ENCODE results near the gene ASMTL.
A peak's percentile ranks its signal among the peaks of the same experiment; 100 is the strongest.

ASMTL gene

DNA sequence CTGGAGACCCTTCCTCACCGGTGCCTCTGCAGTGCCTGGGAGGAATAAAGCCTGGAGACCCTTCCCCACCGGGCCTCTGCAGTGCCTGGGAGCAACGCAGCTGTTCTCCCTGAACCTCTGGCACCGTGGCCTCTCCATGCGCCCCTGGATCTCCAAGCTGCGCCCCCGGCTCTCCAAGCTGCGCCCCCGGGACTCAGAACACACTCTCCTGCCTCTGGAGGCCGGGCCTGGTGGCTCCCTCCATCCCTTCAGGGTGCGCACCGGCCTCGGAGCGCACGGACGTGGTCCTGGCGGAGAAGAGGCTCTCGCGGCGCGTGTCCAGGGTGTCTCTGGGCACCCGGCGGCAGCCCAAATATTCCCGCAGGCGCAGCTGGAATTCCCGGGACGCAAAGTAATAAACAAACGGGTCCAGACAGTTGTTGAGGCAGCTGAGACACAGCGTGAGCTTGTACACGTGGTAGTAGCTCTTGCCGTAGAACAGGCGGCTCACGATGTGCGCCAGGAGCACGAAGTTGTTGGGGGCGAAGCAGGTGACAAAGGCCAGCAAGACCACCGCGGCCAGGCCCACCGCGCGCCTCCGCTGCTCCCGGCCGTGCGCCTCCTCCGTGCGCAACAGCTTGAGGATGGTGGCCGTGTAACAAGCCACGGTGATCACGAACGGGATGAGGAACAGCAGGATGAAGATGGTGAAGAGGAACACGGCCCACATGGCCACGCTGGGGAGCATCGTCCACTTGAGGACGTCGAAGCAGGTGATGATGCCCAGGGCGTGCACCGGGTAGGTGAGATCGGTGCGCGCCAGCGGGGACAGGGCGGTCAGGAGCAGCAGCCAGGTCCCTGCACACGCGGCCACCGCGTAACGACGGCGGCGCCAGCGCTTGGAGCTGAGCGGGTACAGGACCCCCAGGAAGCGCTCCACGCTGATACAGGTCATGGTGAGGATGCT, 12.8 kb upstream of the ASMTL start:
- peaks cover 0 to 52% of the 10 kb centered on the region in 2 donors for H3K27me3 ChIP-seq
- H3K27ac ChIP-seq, result no peak overlapping the region
- intact Hi-C loops (cut with DNase I; ENCODE audit: low total_unique reads), result no loop called here
- TF ChIP-seq, protein P1, sequence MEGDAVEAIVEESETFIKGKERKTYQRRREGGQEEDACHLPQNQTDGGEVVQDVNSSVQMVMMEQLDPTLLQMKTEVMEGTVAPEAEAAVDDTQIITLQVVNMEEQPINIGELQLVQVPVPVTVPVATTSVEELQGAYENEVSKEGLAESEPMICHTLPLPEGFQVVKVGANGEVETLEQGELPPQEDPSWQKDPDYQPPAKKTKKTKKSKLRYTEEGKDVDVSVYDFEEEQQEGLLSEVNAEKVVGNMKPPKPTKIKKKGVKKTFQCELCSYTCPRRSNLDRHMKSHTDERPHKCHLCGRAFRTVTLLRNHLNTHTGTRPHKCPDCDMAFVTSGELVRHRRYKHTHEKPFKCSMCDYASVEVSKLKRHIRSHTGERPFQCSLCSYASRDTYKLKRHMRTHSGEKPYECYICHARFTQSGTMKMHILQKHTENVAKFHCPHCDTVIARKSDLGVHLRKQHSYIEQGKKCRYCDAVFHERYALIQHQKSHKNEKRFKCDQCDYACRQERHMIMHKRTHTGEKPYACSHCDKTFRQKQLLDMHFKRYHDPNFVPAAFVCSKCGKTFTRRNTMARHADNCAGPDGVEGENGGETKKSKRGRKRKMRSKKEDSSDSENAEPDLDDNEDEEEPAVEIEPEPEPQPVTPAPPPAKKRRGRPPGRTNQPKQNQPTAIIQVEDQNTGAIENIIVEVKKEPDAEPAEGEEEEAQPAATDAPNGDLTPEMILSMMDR (IDR thresholded peaks at IDR 0.05), result no peak
- H3K4me3 ChIP-seq, result no peak overlapping the region
- no peaks in the 10 kb centered on the region for H3K9me3 ChIP-seq
- no peaks in the 10 kb centered on the region for H3K36me3 ChIP-seq
- DNase-seq, result peak; percentile 11 to 49
- H3K4me1 ChIP-seq, result no peaks in the 10 kb centered on the region

DNA sequence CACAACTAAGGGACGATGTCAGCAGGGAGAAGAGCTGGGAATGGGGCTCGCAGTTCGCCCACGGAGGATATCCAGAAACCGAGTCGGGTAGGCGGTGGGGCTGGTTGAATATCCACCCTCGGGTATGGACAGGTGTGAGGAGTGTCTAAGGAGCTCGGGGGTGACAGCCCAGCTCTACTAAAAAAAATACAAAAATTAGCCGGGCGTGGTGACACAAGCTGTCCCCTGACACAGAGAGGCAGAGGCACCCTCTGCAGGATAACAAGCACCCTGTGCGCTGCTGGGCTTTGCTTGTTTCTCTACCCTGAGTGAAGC, 12.2 kb upstream of the ASMTL start:
- intact Hi-C loops (cut with DNase I; ENCODE audit: low total_unique reads), result no loop called here
- TF ChIP-seq, protein P1 (IDR thresholded peaks at IDR 0.05), result no peak
- Histone ChIP-seq H3K27ac (no peak overlapping the region), H3K4me1 (no peaks in the 10 kb centered on the region), H3K36me3 (no peaks in the 10 kb centered on the region), H3K4me3 (no peak overlapping the region), H3K27me3 (peaks cover 0 to 47% of the 10 kb centered on the region in 2 donors), H3K9me3 (no peaks in the 10 kb centered on the region)
- DNase-seq, result no peak

DNA sequence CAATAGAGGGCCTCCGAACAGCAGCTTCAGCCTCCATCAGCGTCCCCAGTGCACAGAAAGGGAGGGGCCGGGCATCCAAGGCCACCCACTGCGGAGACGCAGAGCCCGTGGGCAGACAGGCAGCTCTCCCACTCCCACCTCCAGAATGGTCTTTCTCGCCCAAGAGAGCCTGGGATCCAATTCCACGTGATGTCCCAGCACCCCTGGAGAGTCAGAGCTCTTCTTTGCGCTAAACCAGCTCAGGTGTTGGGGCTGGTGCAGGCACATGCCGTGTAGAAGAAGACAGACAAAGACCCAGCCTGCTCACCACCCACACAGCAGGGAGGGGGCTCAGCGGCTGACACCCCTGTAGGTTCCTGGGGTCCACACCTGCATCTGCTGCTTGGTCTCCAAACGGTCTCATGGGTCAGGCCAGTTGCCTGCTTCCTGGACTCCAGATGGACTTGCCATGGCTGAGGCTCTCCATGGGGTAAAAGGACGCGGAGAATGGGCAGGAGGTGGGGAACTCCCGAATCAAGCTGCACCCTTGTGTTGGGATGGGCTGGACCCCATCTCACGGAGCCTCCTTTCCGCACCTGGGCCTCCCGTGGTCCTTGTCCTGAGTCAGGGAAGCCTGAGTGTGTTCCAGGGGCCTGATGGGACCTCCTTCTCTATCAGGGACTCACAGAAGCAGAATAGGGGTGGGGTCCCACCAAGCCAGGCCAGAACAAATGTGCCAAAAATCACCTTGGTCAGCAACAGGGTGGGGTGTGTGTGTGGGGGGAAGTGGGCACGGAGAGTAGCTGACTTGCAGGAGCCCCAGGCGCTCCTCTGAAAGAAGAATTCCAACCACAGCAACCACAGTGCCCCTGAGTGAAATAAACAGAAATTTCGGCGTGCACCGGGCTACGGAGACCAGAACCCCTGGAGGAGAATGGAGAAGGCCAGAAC, 11.6 kb upstream of the ASMTL start:
- TF ChIP-seq, protein P1 (IDR thresholded peaks at IDR 0.05), result no peak
- peak; percentile 11 to 41 for DNase-seq
- no peak overlapping the region for H3K27ac ChIP-seq
- H3K27me3 ChIP-seq, result peaks cover 0 to 44% of the 10 kb centered on the region in 2 donors
- intact Hi-C loops (cut with DNase I; ENCODE audit: low total_unique reads), result no loop called here
- H3K4me3 ChIP-seq, result no peak overlapping the region
- no peaks in the 10 kb centered on the region for H3K9me3 ChIP-seq
- no peaks in the 10 kb centered on the region for H3K36me3 ChIP-seq
- H3K4me1 ChIP-seq, result no peaks in the 10 kb centered on the region

DNA sequence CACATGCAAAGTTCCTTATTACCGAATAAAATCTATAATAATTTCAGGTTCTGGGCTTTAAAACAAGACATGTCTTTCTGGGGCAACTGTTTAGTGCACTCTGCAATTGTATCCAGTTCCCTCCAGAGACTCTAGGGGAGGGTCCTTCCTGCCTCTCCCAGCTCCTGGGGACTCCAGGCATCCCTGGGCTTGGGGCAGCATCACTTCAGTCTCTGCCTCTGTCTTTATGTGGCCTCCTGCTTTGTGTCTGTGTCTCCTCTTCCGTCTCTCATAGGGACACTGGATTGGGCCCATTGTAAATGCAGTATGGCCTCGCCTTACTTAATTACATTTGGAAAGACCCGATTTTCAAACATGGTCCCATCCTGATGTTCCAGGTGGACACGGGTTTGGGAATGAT, 10.9 kb upstream of the ASMTL start:
- peak in 1 of 2 donors; percentile 23 for DNase-seq
- Histone ChIP-seq H3K9me3 (no peaks in the 10 kb centered on the region), H3K4me1 (no peaks in the 10 kb centered on the region), H3K27ac (no peak overlapping the region), H3K36me3 (no peaks in the 10 kb centered on the region), H3K4me3 (no peak overlapping the region), H3K27me3 (peaks cover 0 to 41% of the 10 kb centered on the region in 2 donors)
- intact Hi-C loops (cut with DNase I; ENCODE audit: low total_unique reads), result no loop called here
- TF ChIP-seq, protein P1 (IDR thresholded peaks at IDR 0.05), result no peak

DNA sequence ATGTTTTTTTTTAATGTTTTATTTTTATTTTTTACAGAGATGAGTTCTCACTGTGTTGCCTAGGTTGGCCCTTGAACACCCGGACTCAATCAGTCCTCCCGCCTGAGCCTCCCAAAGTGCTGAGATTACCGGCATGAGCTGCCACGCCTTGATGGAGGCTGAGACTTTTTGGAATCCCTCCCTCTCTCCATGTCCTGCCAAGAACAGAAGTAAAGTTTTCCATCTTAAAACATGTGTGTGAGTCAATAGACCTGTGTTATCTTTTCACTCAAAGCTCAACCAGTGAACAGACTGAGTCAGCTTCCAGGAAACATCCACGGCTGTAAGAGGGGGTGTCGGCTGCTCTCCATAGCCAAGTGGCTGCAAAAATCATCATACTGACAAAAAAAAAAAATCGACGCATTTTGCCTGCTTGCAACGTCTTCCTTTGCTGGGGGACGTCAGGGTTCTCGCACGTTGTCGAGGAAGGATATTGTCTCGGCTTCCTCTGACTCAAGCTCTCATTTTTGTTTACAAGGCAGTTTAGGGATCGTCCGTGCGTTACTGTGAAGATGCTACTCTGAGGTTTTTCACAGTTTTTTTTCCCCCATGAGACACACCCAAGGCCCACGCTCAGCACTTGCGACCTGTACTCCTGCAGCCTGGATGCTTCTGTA, 10.0 kb upstream of the ASMTL start:
- TF ChIP-seq, protein P1 (IDR thresholded peaks at IDR 0.05), result no peak
- intact Hi-C loops (cut with DNase I; ENCODE audit: low total_unique reads), result no loop called here
- peaks cover 0 to 37% of the 10 kb centered on the region in 2 donors for H3K27me3 ChIP-seq
- H3K4me1 ChIP-seq, result no peaks in the 10 kb centered on the region
- H3K4me3 ChIP-seq, result no peak overlapping the region
- no peak overlapping the region for H3K27ac ChIP-seq
- no peaks in the 10 kb centered on the region for H3K36me3 ChIP-seq
- H3K9me3 ChIP-seq, result no peaks in the 10 kb centered on the region
- peak; percentile 9 to 39 for DNase-seq

Data from tibial artery (tissue), 4 donors.